Measurements from ENCODE around the gene ERGIC1. TPM values are rescaled to one million over a fixed set of nuclear protein-coding genes. Genes with fewer than 3 reads are reported as not detected.

Gene ERGIC1
- total and polyA plus RNA-seq, 2 experiments from 2014 or later = 25.2 to 92.2 TPM

GRCh38 chr5:172819569-172819968, 14.5 kb upstream of the ERGIC1 start:
- Mint-ChIP-seq H3K36me3 (ENCODE audit: low read depth) (no peaks in the 10 kb centered on the region), H3K4me1 (peaks cover 13% of the 10 kb centered on the region), H3K27me3 (ENCODE audit: insufficient read depth, low read depth, poor library complexity) (no peaks in the 10 kb centered on the region), H3K9me3 (no peaks in the 10 kb centered on the region), H3K27ac (no peak overlapping the region), H3K4me3 (no peak overlapping the region)
- no peak overlapping the region for H3K4me2 ChIP-seq
- H3K27ac ChIP-seq (ENCODE audit: low read depth) = no peak overlapping the region
- H3K9me2 ChIP-seq (ENCODE audit: insufficient read depth) = no peaks in the 10 kb centered on the region
- no peak for TF ChIP-seq ZNF462 (CRISPR knock-in tag; IDR thresholded peaks at IDR 0.05)
- TF ChIP-seq JUNB (IDR thresholded peaks at IDR 0.05; ENCODE audit: unreplicated experiment) = no peak
- no peak for TF ChIP-seq CREB1 (CRISPR knock-in tag; IDR thresholded peaks at IDR 0.05; ENCODE audit: low read depth)
- no peak for TF ChIP-seq EZH2 (IDR thresholded peaks at IDR 0.05; ENCODE audit: low read depth, unreplicated experiment)
- no peak for TF ChIP-seq REST (IDR thresholded peaks at IDR 0.05; ENCODE audit: unreplicated experiment)
- TF ChIP-seq ETS1 (IDR thresholded peaks at IDR 0.05) = no peak
- no peak for TF ChIP-seq EZH2phosphoT487 (IDR thresholded peaks at IDR 0.05; ENCODE audit: unreplicated experiment)
- no peak for TF ChIP-seq CTCF (conservative IDR thresholded peaks at IDR 0.05; ENCODE audit: low read depth in 2 of 2)
- TF ChIP-seq ZNF114 (CRISPR knock-in tag; IDR thresholded peaks at IDR 0.05) = no peak
- TF ChIP-seq STAT1 (IDR thresholded peaks at IDR 0.05; ENCODE audit: unreplicated experiment) = no peak
- no peak for TF ChIP-seq ZNF331 (CRISPR knock-in tag; IDR thresholded peaks at IDR 0.05; ENCODE audit: low read depth)
- TF ChIP-seq NANOG (IDR thresholded peaks at IDR 0.05; ENCODE audit: borderline replicate concordance) = no peak
- no peak for TF ChIP-seq POLR2AphosphoS5 (IDR thresholded peaks at IDR 0.05; ENCODE audit: low read depth)
- H3K4me3 ChIP-seq = no peak overlapping the region
- no peaks in the 10 kb centered on the region for H3K27me3 ChIP-seq (ENCODE audit: insufficient read depth)
- H3K79me2 ChIP-seq (replicated peaks; ENCODE audit: insufficient read depth) = no peaks in the 10 kb centered on the region
- H2AFZ ChIP-seq = no peak overlapping the region
- peaks cover 2% of the 10 kb centered on the region; the same call in 1 of the 2 replicates for H3K4me1 ChIP-seq (ENCODE audit: insufficient read depth)
- ATAC-seq (no peak), DNase-seq (ENCODE audit: low spot score) (no peak)
- no peaks in the 10 kb centered on the region for H3K36me3 ChIP-seq (ENCODE audit: insufficient read depth)
- no peaks in the 10 kb centered on the region for H3F3A ChIP-seq (replicated peaks; ENCODE audit: low read depth)
- H4K20me1 ChIP-seq (replicated peaks; ENCODE audit: insufficient read depth) = 0 out of 2 replicates have a peak, but pooled peaks cover 5% of the 10 kb centered on the region
